B cell (primary cell): ENCODE results near the gene NUP210L. TPM values are rescaled to one million over a fixed set of nuclear protein-coding genes. Genes with fewer than 3 reads are reported as not detected.

ENCODE experiments used
- ATAC-seq: fragments of 200-7000 bp; cut with Tn5 transposase; one replicate; pipeline ENCODE4 v1.10.0; 2021; ENCODE audit warnings: low read depth, mild to moderate bottlenecking, moderate number of reproducible peaks, moderate library complexity
- CTCF ChIA-PET: fragments of 350-600 bp; sonication (Branson Sonifier 250); formaldehyde crosslinking; loops from one replicate; lab custom pipeline; 2021; ENCODE audit warnings: antibody characterized with exemption, inconsistent platforms; lab: Charles Lee
- POLR2A ChIA-PET: fragments of 350-600 bp; sonication (Branson Sonifier 250); formaldehyde crosslinking; loops from one replicate; lab custom pipeline; 2021; ENCODE audit warnings: antibody characterized with exemption; lab: Charles Lee
- DNase-seq: peaks from one replicate; pipeline ENCODE4 v3.0.0; 2013
- H2AFZ ChIP-seq: 2 replicates; pipeline ENCODE4 v1.6.1; 2012; ENCODE audit warnings: mild to moderate bottlenecking, low read depth, low read length; ENCODE audit not compliant: insufficient read depth, poor library complexity, severe bottlenecking
- H3K27ac ChIP-seq, 2 donors: 1 replicate in 1 of 2; 2 replicates in 1 of 2; pipeline ENCODE4 v1.5.1; 2012 to 2013; ENCODE audit warnings: low read length in 2 of 2, mild to moderate bottlenecking in 2 of 2, moderate library complexity in 1 of 2
- H3K27me3 ChIP-seq, 4 experiments: fragments of 200-600 bp in 1 of 4; sonication (generic) in 1 of 4; replicated peaks in 1 of 4; 1 replicate in 2 of 4; 2 replicates in 2 of 4; pipeline versions ENCODE4 v1.6.1 to v1.7.0; 2013 to 2016; ENCODE audit warnings: low read length in 3 of 4, mild to moderate bottlenecking in 2 of 4, mixed read lengths in 1 of 4, moderate library complexity in 1 of 4; ENCODE audit not compliant: insufficient read depth in 4 of 4, control insufficient read depth in 3 of 4; ENCODE audit errors: control extremely low read depth in 1 of 4
- H3K36me3 ChIP-seq, 2 experiments: replicated peaks in 1 of 2; 1 replicate in 1 of 2; 2 replicates in 1 of 2; pipeline versions ENCODE4 v1.6.1 to v1.7.1; 2013; ENCODE audit warnings: low read length in 1 of 2; ENCODE audit not compliant: insufficient read depth in 2 of 2, control insufficient read depth in 1 of 2; ENCODE audit errors: control extremely low read depth in 1 of 2, extremely low read depth in 1 of 2
- H3K4me1 ChIP-seq, 2 donors: fragments of 200-600 bp in 1 of 2; sonication (generic) in 1 of 2; 1 replicate in 1 of 2; 2 replicates in 1 of 2; pipeline versions ENCODE4 v1.5.1 to v1.6.1; 2013 to 2017; ENCODE audit warnings: low read length in 2 of 2; ENCODE audit not compliant: control insufficient read depth in 2 of 2, insufficient read depth in 2 of 2
- H3K4me2 ChIP-seq: replicated peaks from 2 replicates; pipeline ENCODE3; 2012; ENCODE audit warnings: mild to moderate bottlenecking, low read depth, low read length; ENCODE audit not compliant: poor library complexity, severe bottlenecking
- H3K4me3 ChIP-seq, 5 experiments: fragments of 200-600 bp in 1 of 5; sonication (generic) in 1 of 5; 1 replicate in 3 of 5; 2 replicates in 2 of 5; pipeline versions ENCODE4 v1.5.1 to v1.7.0; 2011 to 2016; ENCODE audit warnings: low read length in 4 of 5, mild to moderate bottlenecking in 4 of 5, low read depth in 2 of 5, control low read depth in 1 of 5, moderate library complexity in 1 of 5; ENCODE audit not compliant: insufficient read depth in 1 of 5; ENCODE audit errors: control extremely low read depth in 1 of 5, extremely low read depth in 1 of 5
- H3K79me2 ChIP-seq: fragments of 200-600 bp; sonication (generic); one replicate; pipeline ENCODE4 v1.6.0; 2016; ENCODE audit warnings: low read length; ENCODE audit not compliant: control insufficient read depth, insufficient read depth
- H3K9ac ChIP-seq: fragments of 200-600 bp; sonication (generic); 2 replicates; pipeline ENCODE4 v1.6.1; 2017; ENCODE audit warnings: mild to moderate bottlenecking, low read length, moderate library complexity
- H3K9me3 ChIP-seq, 3 donors: one replicate each; pipeline versions ENCODE4 v1.6.1 to v1.7.1; 2013; ENCODE audit warnings: low read length in 2 of 3; ENCODE audit not compliant: control insufficient read depth in 2 of 3, insufficient read depth in 1 of 3; ENCODE audit errors: control extremely low read depth in 1 of 3
- H4K20me1 ChIP-seq: 2 replicates; pipeline ENCODE4 v1.6.0; 2012; ENCODE audit warnings: mild to moderate bottlenecking, low read length; ENCODE audit not compliant: insufficient read depth, control insufficient read depth, poor library complexity, severe bottlenecking
- H3K27ac Mint-ChIP-seq: one replicate; pipeline ENCODE4 v1.8.0; 2021; ENCODE audit warnings: mixed read lengths
- H3K27me3 Mint-ChIP-seq: one replicate; pipeline ENCODE4 v1.8.0; 2021; ENCODE audit warnings: mixed read lengths
- H3K4me1 Mint-ChIP-seq: one replicate; pipeline ENCODE4 v1.8.0; 2021; ENCODE audit warnings: mixed read lengths
- H3K4me3 Mint-ChIP-seq: one replicate; pipeline ENCODE4 v1.8.0; 2021; ENCODE audit warnings: mixed read lengths
- H3K9me3 Mint-ChIP-seq: one replicate; pipeline ENCODE4 v1.8.0; 2022; ENCODE audit warnings: mixed read lengths; ENCODE audit not compliant: insufficient read depth
- EZH2 ChIP-seq: IDR thresholded peaks from 2 replicates; pipeline ENCODE4 v1.6.1; 2012; ENCODE audit warnings: borderline replicate concordance, low read depth, mild to moderate bottlenecking, moderate library complexity, low read length; ENCODE audit not compliant: insufficient read depth, poor library complexity, severe bottlenecking
- WGBS: methylation state at CpG from one replicate; pipeline ENCODE4 v1.1.5; 2013; ENCODE audit warnings: missing lambda C conversion rate; ENCODE audit not compliant: insufficient coverage; 5-methylcytosine and 5-hydroxymethylcytosine counted together
- intact Hi-C: fragments of 100-400 bp; cut with micrococcal nuclease; formaldehyde crosslinking; loops from one replicate; pipeline ENCODE4 v1.10.0; 2022
- polyA plus RNA-seq: library from polyadenylated mRNA; depleted of rRNA; stranded (reverse); fragments of >200 nt; gene quantifications from 2 replicates; pipeline ENCODE4 v1.2.3, GENCODE V29; 2012
- total RNA-seq, 2 donors: library from RNA; stranded (reverse); fragments of 120-200 nt in 1 of 2; gene quantifications; 1 replicate in 1 of 2; 2 replicates in 1 of 2; pipeline versions ENCODE4 v1.2.3 to v1.2.4, GENCODE V29; 2013 to 2022
- TF ChIP-seq, protein P1 (sequence below): fragments of 200-600 bp; IDR thresholded peaks from one replicate; pipeline ENCODE4 v1.8.0; 2022; ENCODE audit warnings: antibody characterized with exemption, mild to moderate bottlenecking

Gene NUP210L
- total and polyA plus RNA-seq, 2 donors (not counting 1 experiment from before 2014, with no cell fraction given), result 0.04 to 0.20 TPM

DNA sequence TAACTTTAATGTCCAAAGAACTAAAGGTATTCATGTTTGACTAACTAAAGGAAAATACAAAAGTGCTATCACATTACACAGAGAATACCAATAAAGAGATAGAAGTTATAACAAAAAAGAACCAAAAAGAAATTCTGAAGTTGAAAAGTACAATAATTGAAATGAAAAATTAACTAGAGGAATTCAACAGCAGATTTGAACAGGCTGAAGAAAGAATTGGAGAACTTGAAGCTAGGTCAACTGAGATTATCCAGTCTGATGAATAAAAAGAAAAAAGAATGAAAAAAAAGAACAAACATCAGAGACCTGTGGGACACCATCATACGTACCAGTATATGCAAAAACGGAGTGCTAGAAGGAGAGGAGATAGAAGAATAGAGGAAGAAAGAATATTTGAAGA, 78.5 kb downstream of the NUP210L start:
- no peak overlapping the region for H3K4me2 ChIP-seq
- H3K27ac ChIP-seq, result no peak overlapping the region
- POLR2A ChIA-PET, result no interaction called here
- H3K4me3 ChIP-seq, result no peak overlapping the region
- ATAC-seq, result no peak
- H3K79me2 ChIP-seq, result no peaks in the 10 kb centered on the region
- H3K27me3 ChIP-seq, result peaks cover 0 to 5% (median 2%) of the 10 kb centered on the region in 4 experiments
- intact Hi-C loops, result no loop called here
- Mint-ChIP-seq H3K27me3 (peaks cover 20% of the 10 kb centered on the region), H3K4me1 (no peaks in the 10 kb centered on the region), H3K27ac (no peak overlapping the region), H3K4me3 (no peak overlapping the region), H3K9me3 (peaks cover 2% of the 10 kb centered on the region)
- H3K36me3 ChIP-seq, result no peaks in the 10 kb centered on the region
- H3K9ac ChIP-seq, result no peak overlapping the region
- no peaks in the 10 kb centered on the region for H4K20me1 ChIP-seq
- H3K9me3 ChIP-seq, result peaks cover 0 to 15% (median 6%) of the 10 kb centered on the region in 3 donors
- H2AFZ ChIP-seq, result no peak overlapping the region
- no CpG with 5 or more reads among the region's 2 CpGs for WGBS
- no peaks in the 10 kb centered on the region for H3K4me1 ChIP-seq
- DNase-seq, result no peak
- no peak for TF ChIP-seq EZH2
- TF ChIP-seq, protein P1, sequence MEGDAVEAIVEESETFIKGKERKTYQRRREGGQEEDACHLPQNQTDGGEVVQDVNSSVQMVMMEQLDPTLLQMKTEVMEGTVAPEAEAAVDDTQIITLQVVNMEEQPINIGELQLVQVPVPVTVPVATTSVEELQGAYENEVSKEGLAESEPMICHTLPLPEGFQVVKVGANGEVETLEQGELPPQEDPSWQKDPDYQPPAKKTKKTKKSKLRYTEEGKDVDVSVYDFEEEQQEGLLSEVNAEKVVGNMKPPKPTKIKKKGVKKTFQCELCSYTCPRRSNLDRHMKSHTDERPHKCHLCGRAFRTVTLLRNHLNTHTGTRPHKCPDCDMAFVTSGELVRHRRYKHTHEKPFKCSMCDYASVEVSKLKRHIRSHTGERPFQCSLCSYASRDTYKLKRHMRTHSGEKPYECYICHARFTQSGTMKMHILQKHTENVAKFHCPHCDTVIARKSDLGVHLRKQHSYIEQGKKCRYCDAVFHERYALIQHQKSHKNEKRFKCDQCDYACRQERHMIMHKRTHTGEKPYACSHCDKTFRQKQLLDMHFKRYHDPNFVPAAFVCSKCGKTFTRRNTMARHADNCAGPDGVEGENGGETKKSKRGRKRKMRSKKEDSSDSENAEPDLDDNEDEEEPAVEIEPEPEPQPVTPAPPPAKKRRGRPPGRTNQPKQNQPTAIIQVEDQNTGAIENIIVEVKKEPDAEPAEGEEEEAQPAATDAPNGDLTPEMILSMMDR, result no peak
- CTCF ChIA-PET, result no interaction called here

DNA sequence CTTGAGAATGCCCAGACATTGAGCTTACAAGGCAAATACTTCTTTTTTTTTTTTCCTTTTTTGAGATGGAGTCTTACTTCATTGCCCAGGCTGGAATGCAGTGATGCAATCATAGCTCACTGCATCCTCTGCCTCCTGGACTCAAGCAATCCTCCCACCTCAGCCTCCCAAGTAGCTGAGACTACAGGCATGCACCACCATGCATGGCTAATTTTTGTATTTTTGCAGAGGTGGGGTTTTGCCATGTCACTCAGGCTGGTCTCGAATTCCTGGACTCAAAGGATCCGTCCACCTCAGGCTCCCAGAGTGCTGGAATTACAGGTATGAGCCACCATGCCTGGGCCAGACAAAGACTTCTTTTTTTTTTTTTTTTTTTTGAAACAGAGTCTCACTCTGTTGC, 79.1 kb downstream of the NUP210L start:
- Histone ChIP-seq H2AFZ (no peak overlapping the region), H3K9ac (no peak overlapping the region), H3K36me3 (no peaks in the 10 kb centered on the region), H3K27ac (no peak overlapping the region), H3K4me1 (no peaks in the 10 kb centered on the region), H4K20me1 (no peaks in the 10 kb centered on the region), H3K4me2 (no peak overlapping the region), H3K27me3 (peaks cover 0 to 5% (median 2%) of the 10 kb centered on the region in 4 experiments), H3K4me3 (no peak overlapping the region), H3K79me2 (no peaks in the 10 kb centered on the region), H3K9me3 (peaks cover 0 to 15% (median 6%) of the 10 kb centered on the region in 3 donors)
- Mint-ChIP-seq H3K9me3 (peaks cover 2% of the 10 kb centered on the region), H3K27ac (no peak overlapping the region), H3K27me3 (peaks cover 16% of the 10 kb centered on the region), H3K4me3 (no peak overlapping the region), H3K4me1 (no peaks in the 10 kb centered on the region)
- ChIA-PET POLR2A (no interaction called here), CTCF (no interaction called here)
- TF ChIP-seq, protein P1, result no peak
- no peak for TF ChIP-seq EZH2
- ATAC-seq (no peak), DNase-seq (no peak)
- WGBS, result no CpG with 5 or more reads among the region's 2 CpGs
- intact Hi-C loops, result no loop called here
